HTR-8/SVneo (cell line): Measurements from ENCODE around the gene UBE2D3.
"Not testable (repeated sequence)": the region's sequence is repeated elsewhere in the genome, so short reads cannot be mapped to it uniquely, and the experiment has no call there.

Experiments
- DNase-seq: peaks from one replicate; pipeline ENCODE4 v3.0.0; 2011; ENCODE audit warnings: low spot score, mixed read lengths; ENCODE audit not compliant: insufficient read length
- FAIRE-seq: peaks from 2 replicates; lab custom pipeline; 2011; peaks lifted over from hg19 to GRCh38; lab: Jason Lieb, UNC

Gene UBE2D3

GRCh38 chr4:102826890-102827673 is at the start of gene UBE2D3:
Gene UBE2D3, minus strand, starts transcription at chr4:102827551. Its CDS starts 1,043 bp downstream, at chr4:102826508.
- FAIRE-seq: peak; percentile 58
- peak; percentile 32 for DNase-seq

GRCh38 chr4:102871772-102872171 is 44.4 kb upstream of the UBE2D3 start:
- no peak for FAIRE-seq
- no peak for DNase-seq

DNA sequence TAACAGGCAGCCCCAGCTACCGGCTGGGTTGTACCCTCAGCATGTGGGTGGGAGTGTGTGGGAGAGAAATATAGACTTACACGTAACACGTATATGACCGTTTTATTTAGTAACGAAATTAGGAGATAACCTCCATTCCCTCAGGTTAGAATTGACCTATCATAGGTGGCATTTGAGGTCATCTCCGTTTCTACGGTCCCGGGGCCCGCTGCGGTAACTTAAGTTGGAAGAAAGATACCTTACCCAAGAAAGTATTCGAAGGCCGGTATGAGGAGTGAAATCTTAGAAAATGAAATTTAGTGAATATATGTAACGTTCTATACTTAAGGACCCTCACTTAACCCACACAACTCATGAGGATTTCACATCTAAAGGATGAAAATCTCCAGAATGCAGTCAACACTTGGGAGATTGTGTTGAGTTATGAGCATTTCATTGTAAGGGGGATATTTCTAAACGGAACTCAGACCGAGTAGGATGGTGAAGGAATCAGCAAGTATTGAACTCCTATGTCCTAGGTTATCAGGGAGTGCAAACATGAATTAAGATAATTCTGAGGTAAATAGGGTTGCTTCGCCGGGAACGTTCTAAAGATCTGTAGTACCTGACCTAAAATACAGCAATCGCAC is 42.3 kb upstream of the UBE2D3 start:
- FAIRE-seq (no peak), DNase-seq (no peak)

- FAIRE-seq: peak; percentile 81
Observed at GRCh38 chr4:102868781-102869568, 41.6 kb upstream of the UBE2D3 start, which contains the start of gene CISD2. Gene CISD2, plus strand, starts transcription at chr4:102868992. Its CDS starts 93 bp downstream, at chr4:102869085.

DNA sequence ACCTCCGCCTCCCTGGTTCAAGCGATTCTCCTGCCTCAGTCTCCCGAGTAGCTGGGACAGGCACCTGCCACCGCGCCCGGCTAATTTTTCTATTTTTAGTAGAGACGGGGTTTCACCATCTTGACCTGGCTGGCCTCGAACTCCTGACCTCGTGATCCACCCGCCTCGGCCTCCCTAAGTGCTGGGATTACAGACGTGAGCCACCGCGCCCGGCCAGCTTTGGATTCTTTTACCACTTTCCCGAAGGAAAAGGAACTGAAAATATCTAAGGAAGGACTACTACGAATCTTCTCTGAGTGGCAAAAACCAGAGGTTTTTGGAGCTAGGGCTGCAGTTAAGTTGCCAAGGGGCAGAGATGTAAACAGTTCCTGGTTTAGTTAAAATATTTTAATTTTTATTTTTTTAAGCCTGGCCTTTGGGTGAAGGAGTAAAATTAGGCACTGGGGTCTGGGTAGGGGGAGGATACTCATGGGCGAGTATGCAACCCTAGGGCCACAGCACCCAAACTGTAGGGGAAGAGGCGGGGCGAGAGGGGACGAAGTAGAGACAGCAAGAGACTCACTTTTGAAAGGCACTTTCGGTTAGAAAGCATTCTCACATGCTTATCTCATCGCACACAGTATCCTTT is 40.9 kb upstream of the UBE2D3 start:
- FAIRE-seq: no peak
- DNase-seq: no peak

More at GRCh38 chr4:102868781-102869568, 41.6 kb upstream of the UBE2D3 start, which contains the start of gene CISD2:
- DNase-seq: peak; percentile 71

- DNase-seq (no peak), FAIRE-seq (no peak)
Observed at GRCh38 chr4:102867278-102868152, 40.2 kb upstream of the UBE2D3 start.

GRCh38 chr4:102865327-102865726 is 38.0 kb upstream of the UBE2D3 start:
- not testable (repeated sequence) for DNase-seq, FAIRE-seq

- FAIRE-seq (no peak), DNase-seq (no peak)
Observed at GRCh38 chr4:102862747-102863146, 35.4 kb upstream of the UBE2D3 start.

- DNase-seq (no peak), FAIRE-seq (no peak)
Observed at GRCh38 chr4:102862016-102862415, 34.7 kb upstream of the UBE2D3 start.

- no peak for FAIRE-seq
- no peak for DNase-seq
Observed at GRCh38 chr4:102860611-102861324, 33.4 kb upstream of the UBE2D3 start.

GRCh38 chr4:102858828-102859464 is 31.6 kb upstream of the UBE2D3 start:
- FAIRE-seq: no peak

GRCh38 chr4:102850370-102850769 is 23.0 kb upstream of the UBE2D3 start:
- DNase-seq (no peak), FAIRE-seq (no peak)

More at GRCh38 chr4:102858828-102859464, 31.6 kb upstream of the UBE2D3 start:
- no peak for DNase-seq

- DNase-seq (no peak), FAIRE-seq (no peak)
Observed at GRCh38 chr4:102849579-102850104, 22.3 kb upstream of the UBE2D3 start.

DNA sequence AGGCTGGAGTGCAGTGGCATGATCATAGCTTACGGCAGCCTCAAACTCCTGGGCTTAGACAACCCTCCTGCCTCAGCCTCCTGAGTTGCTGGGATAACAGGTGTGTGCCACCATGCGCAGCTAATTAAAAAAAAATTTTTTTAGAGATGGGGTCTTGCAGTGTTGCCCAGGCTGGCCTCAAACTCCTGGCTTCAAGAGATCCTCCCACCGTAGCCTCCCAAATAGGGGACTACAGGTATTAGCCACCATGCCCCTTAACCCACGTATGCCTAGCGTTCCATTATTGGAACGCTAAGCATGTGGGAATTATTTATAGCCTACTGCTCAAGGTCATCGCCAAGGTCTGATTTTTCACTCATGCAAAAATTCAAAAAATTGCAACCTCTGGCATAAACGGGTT is 20.3 kb upstream of the UBE2D3 start:
- no peak for DNase-seq
- FAIRE-seq: no peak

- no peak for DNase-seq
- FAIRE-seq: no peak
Observed at GRCh38 chr4:102843938-102844337, 16.6 kb upstream of the UBE2D3 start.

DNA sequence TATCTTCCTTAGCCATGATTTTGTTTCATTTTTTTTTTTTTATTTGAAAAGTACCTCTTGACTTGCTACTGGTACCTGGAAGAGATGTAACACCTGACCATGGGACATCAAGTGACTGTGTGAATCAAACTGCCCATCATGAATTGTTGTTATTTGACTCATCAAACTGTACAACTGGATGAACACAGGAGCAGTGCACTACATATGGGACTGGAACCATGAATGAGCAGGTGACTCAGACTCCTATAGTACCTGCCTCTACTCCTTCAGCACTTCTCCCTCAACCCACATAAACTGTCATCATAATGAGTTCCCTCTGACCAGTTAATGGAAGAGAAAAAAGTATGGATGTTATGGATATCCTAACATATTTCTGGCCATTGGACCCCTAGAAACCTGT is 15.9 kb upstream of the UBE2D3 start:
- DNase-seq (no peak), FAIRE-seq (no peak)

- no peak for FAIRE-seq
- no peak for DNase-seq
Observed at GRCh38 chr4:102842367-102842766, 15.0 kb upstream of the UBE2D3 start.

DNA sequence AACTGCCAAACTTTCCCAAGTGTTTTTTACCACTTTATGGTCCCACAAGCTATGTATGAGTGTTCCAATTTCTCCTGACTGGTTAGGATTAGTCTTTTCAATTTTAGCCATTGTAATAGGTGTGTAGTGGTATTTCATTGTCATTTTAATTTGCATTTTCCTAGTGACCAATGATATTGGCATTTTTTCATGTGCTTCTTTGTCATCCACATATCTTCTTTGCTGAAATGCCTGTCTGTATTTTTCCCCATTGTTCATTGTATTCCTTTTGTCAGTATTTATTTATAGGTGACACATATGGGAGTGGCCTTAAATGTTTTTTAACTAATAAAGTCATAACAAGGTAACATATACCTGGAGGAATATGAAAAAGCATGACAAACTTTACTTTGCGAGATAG is 9.2 kb upstream of the UBE2D3 start:
- FAIRE-seq: no peak
- DNase-seq: no peak
